GM12801 (cell line): ENCODE measurements around the gene CCN6.

ENCODE experiments used
- TF ChIP-seq, protein P1 (sequence below): IDR thresholded peaks from one replicate; pipeline ENCODE4 v1.5.1; 2011; ENCODE audit warnings: control low read depth; ENCODE audit not compliant: insufficient read length; ENCODE audit errors: extremely low read depth

CCN6 gene

DNA sequence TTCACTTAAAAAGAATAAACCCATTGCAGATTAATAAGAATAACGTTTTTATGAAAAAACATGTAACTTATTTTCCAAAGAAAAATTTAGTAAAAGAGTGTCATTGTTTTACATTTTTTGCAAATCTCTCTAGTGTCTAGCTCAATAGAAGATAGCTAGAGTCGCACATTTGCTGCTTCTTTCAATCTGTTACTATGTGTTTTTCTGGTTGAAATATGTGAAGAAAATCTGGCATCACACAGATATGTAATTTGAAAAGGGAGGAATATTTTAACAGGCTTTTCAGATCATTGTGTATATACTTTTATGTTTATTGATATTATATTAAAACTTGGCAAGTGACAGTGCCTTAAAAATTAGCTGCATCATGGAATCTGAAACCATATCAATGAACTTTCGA is 9.1 kb downstream of the CCN6 start:
- TF ChIP-seq, protein P1, sequence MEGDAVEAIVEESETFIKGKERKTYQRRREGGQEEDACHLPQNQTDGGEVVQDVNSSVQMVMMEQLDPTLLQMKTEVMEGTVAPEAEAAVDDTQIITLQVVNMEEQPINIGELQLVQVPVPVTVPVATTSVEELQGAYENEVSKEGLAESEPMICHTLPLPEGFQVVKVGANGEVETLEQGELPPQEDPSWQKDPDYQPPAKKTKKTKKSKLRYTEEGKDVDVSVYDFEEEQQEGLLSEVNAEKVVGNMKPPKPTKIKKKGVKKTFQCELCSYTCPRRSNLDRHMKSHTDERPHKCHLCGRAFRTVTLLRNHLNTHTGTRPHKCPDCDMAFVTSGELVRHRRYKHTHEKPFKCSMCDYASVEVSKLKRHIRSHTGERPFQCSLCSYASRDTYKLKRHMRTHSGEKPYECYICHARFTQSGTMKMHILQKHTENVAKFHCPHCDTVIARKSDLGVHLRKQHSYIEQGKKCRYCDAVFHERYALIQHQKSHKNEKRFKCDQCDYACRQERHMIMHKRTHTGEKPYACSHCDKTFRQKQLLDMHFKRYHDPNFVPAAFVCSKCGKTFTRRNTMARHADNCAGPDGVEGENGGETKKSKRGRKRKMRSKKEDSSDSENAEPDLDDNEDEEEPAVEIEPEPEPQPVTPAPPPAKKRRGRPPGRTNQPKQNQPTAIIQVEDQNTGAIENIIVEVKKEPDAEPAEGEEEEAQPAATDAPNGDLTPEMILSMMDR, result no peak

DNA sequence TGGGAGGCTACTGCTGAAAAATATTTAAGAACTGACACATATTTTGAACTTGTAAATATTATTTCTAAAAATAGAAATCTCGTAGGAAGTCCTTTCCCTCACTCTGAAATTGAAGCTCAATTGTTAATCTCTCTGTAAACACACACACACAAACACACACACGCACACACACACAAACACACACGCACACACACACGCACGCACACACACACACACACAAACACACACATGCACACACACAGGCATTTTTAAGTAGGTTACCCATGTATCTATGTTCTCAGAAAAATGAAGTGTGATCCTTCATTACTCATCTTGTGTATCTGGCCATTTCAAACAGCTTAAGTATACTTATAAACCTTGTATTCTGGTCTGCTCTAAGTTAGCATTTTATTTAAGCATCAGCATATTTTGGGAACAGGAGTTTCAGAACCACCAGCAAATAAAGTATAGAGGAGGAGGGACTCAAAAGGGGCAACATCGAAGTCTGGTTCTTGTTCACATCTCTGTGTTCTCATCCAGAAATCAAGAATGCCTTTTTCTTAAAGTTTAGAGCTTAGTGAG is 11.6 kb downstream of the CCN6 start:
- TF ChIP-seq, protein P1, result no peak

DNA sequence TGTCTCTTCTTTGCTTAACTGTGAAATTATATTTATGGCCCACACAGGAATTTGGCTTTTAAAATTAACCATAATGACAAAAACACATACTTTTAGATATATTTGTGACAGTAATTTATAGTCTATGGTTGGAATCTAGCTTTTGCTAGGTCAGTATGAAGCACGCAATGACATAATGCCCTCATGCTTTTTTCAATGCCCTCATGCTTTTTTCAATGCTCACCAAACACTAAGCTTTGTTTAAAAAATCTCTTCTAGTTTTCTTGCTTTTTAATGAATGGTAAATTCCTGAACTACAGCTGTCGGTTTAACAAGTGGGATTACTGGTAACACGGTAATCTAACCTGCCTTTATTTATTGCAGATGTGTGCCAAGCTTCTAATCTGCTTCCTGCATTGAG is 12.7 kb downstream of the CCN6 start:
- TF ChIP-seq, protein P1, result no peak

DNA sequence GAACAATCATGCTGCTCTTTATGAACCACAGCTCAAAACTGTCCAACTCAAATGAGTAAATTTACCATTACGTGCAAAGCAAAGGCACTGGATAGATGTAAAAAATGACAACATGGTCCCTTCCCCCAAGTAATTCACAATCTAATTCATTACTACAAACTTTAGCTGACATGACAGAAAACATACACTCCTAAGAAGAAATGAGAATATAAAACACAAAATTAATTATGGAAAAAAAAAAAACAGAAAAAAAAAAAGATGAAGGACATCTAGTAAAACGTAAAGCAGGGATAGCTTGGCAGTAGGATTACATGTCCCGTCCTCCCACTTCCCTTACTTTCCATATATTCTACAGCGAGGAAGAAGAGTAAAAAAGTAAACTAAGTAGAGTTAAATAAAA is 27.7 kb downstream of the CCN6 start:
- TF ChIP-seq, protein P1, result no peak

DNA sequence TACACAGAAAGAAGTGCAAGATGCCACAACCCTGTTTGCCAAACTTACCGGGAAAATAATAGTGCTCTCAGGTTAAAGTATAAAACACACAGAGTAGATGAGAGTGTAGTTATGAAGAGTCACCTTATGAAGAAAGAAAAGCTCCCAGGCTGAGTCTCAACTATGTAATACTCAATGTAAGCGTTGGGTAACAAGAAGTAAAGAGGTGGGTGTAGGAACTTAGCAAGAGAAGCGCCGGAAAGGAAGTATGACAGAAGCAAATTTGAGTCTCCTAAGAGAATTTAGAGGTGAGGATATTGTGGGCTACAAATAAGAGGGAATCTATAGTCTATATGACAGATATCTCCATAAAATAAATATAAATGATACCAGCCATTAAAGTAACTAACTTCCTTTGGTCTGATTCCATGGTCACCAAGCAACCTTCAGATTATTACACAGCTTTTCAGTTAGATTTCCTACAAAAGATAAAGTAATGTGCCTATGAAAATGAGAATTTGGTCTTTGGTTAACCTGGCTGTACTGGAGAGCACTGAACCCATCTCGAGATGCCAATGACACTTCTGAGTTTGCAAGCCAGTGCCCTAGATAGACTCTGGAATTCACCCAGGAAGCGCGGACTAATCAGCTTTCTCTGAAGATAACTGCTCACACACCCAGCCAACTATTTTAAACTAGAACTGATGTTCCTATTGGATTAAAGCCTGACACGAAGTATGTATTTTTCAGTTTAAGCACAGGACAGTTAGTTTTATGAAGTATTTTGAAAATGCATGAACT is 31.6 kb downstream of the CCN6 start:
- TF ChIP-seq, protein P1, result no peak

DNA sequence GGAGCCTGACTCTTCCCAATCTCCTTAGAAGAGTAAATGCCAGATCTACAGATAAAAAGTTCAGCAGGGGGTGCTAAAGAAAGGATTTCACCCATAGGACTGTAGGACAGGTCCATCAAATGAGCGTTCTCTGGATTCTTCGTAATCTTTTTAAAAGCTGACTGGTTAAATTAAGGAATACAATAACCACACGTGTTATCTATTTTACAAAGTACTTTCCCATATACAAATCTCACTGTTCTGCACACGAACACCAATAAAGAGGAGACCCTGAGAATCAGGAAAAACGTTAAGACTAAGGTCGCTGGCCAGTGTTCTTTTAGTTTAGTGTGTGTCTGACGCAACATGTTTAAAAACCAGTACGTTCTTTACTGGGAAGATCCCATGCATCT is 32.8 kb downstream of the CCN6 start:
- TF ChIP-seq, protein P1, result no peak

DNA sequence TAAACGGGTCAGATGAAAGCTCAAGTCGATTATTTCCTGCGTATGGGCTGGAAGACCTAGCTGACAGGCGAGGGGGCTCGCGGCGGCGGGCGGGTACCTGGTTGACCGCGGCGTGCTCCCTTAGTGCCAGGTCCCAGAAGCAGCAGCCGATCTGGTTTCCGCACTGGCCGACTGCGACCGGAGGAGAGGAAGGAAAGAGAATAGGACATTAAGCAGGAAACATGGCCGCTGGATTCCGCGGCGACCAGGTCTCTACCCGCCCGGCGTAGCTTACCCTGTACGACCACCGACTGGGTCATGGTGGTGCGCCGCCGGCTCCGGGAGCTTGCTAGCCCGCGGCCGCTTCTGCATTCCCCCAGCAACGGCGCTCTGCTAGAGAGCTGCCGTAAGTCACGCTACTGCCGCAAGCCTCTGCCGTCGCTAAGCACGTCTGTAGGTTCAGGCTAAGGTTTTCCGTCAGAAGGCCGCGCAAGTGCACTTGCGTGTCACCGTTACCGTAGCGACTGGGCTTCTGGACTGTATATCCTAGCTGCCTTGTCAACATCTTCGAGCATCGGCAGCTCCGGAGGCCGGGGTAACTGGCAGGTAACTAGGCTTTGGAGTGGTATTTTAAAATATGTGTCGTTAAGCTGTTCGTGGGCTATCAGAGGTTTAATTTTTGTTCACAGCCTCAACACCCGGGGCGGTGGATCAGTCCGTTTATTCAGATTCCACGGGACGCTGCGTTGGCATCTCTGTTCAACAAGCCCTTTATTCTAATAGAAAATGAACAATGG is 33.4 kb downstream of the CCN6 start, which contains the start of the genes FAM229B and TUBE1:
Gene FAM229B, plus strand, starts transcription at position 456 of the 776 bp plus-strand sequence. CDS start 11,693 bp downstream, outside the sequence.
Gene TUBE1, minus strand, starts transcription at position 347 of the 776 bp plus-strand sequence. Its CDS starts 48 bp downstream, at position 299.
- TF ChIP-seq, protein P1, result no peak
